Neural progenitor cell (in vitro differentiated cells): ENCODE measurements around the gene TRIM42. TPM values are rescaled to one million over a fixed set of nuclear protein-coding genes. Genes with fewer than 3 reads are reported as not detected.

Experiments
- DNase-seq: peaks from one replicate; pipeline ENCODE4 v3.0.0-alpha.2; 2016; ENCODE audit warnings: low spot score
- H2AFZ ChIP-seq: fragments of 200-600 bp; sonication (generic); replicated peaks from 2 replicates; pipeline ENCODE4 v1.6.1; 2016; ENCODE audit warnings: antibody characterized with exemption
- H3F3A ChIP-seq: fragments of 200-600 bp; sonication (generic); 2 replicates; pipeline ENCODE4 v1.6.1; 2016; ENCODE audit warnings: antibody characterized with exemption, low read depth
- H3K27ac ChIP-seq: fragments of 200-600 bp; sonication (generic); 2 replicates; pipeline ENCODE4 v1.5.1; 2016; ENCODE audit warnings: mild to moderate bottlenecking
- H3K27me3 ChIP-seq: fragments of 200-600 bp; sonication (generic); 2 replicates; pipeline ENCODE4 v1.6.1; 2016; ENCODE audit warnings: mild to moderate bottlenecking, moderate library complexity
- H3K36me3 ChIP-seq: fragments of 200-600 bp; sonication (generic); 2 replicates; pipeline ENCODE4 v1.5.1; 2016
- H3K4me1 ChIP-seq: fragments of 200-600 bp; sonication (generic); 2 replicates; pipeline ENCODE4 v1.6.1; 2016; ENCODE audit warnings: mixed run types
- H3K4me2 ChIP-seq: fragments of 200-600 bp; sonication (generic); 2 replicates; pipeline ENCODE4 v1.6.1; 2016
- H3K4me3 ChIP-seq: fragments of 200-600 bp; sonication (generic); 2 replicates; pipeline ENCODE4 v1.5.1; 2016
- H3K79me2 ChIP-seq: fragments of 200-600 bp; sonication (generic); 2 replicates; pipeline ENCODE4 v1.6.1; 2016; ENCODE audit warnings: low read depth
- H3K9ac ChIP-seq: fragments of 200-600 bp; sonication (generic); 2 replicates; pipeline ENCODE4 v1.6.1; 2016
- H3K9me3 ChIP-seq: fragments of 200-600 bp; sonication (generic); 2 replicates; pipeline ENCODE4 v1.5.1; 2016; ENCODE audit warnings: low read depth
- H4K20me1 ChIP-seq: fragments of 200-600 bp; sonication (generic); 2 replicates; pipeline ENCODE4 v1.6.1; 2016; ENCODE audit warnings: low read depth
- H3K27ac Mint-ChIP-seq: 3 replicates; pipeline ENCODE4 v1.8.0; 2021; ENCODE audit warnings: mixed read lengths
- H3K27me3 Mint-ChIP-seq: 2 replicates; pipeline ENCODE4 v1.8.0; 2022; ENCODE audit warnings: low read depth, mild to moderate bottlenecking, inconsistent platforms, moderate library complexity, mixed read lengths; ENCODE audit not compliant: insufficient read depth
- H3K36me3 Mint-ChIP-seq: 3 replicates; pipeline ENCODE4 v1.8.0; 2021; ENCODE audit warnings: mixed read lengths
- H3K4me1 Mint-ChIP-seq: 3 replicates; pipeline ENCODE4 v1.8.0; 2021; ENCODE audit warnings: mixed read lengths
- H3K4me3 Mint-ChIP-seq: 3 replicates; pipeline ENCODE4 v1.8.0; 2021; ENCODE audit warnings: mild to moderate bottlenecking, moderate library complexity, mixed read lengths
- H3K9me3 Mint-ChIP-seq: 3 replicates; pipeline ENCODE4 v1.8.0; 2020; ENCODE audit warnings: mixed read lengths
- CTCF ChIP-seq: fragments of 200-600 bp; sonication (generic); IDR thresholded peaks from 2 replicates; pipeline ENCODE4 v1.5.1; 2017; ENCODE audit warnings: antibody characterized with exemption, mild to moderate bottlenecking
- EZH2 ChIP-seq: fragments of 200-600 bp; sonication (generic); IDR thresholded peaks from 2 replicates; pipeline ENCODE4 v1.6.1; 2017; ENCODE audit warnings: antibody characterized with exemption, mild to moderate bottlenecking, moderate library complexity
- EZH2phosphoT487 ChIP-seq: fragments of 200-600 bp; sonication (generic); IDR thresholded peaks from 2 replicates; pipeline ENCODE4 v1.6.1; 2017; ENCODE audit warnings: antibody characterized with exemption
- total RNA-seq: library from RNA; depleted of rRNA; stranded (reverse); fragments of >200 nt; gene quantifications from 2 replicates; pipeline ENCODE4 v1.2.3, GENCODE V29; 2015; ENCODE audit warnings: low replicate concordance

Gene TRIM42
- total RNA-seq, 1 donor from 2014 or later, result not detected

- H3K9me3 Mint-ChIP-seq, result no peaks in the 10 kb centered on the region
Measured at GRCh38 chr3:140636406-140637138, 41.3 kb upstream of the TRIM42 start.

DNA sequence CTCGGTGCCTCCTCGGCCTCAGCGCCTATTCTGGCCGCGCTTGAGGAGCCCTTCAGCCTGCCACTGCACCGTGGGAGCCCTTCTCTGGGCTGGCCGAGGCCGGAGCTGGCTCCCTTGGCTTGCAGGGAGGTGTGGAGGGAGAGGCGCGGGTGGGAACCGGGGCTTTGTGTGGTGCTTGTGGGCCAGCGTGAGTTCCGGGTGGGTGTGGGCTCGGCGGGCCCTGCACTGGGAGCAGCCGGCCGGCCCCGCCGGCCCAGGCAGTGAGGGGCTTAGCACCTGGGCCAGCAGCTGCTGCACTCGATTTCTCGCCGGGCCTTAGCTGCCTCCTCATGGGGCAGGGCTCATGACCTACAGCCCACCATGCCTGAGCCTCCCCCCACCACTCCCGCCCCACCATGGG lies 26.6 kb upstream of the TRIM42 start:
- Mint-ChIP-seq H3K4me1 (no peaks in the 10 kb centered on the region), H3K4me3 (no peak overlapping the region), H3K36me3 (no peaks in the 10 kb centered on the region), H3K9me3 (no peaks in the 10 kb centered on the region), H3K27ac (no peak overlapping the region), H3K27me3 (peaks cover 4% of the 10 kb centered on the region)
- TF ChIP-seq EZH2phosphoT487 (no peak), EZH2 (no peak), CTCF (no peak)
- Histone ChIP-seq H3K36me3 (no peaks in the 10 kb centered on the region), H3K27ac (no peak overlapping the region), H2AFZ (no peak overlapping the region), H3K4me1 (no peaks in the 10 kb centered on the region), H3K9ac (no peak overlapping the region), H3K9me3 (no peaks in the 10 kb centered on the region), H3K79me2 (no peaks in the 10 kb centered on the region), H3K4me2 (no peak overlapping the region), H4K20me1 (no peaks in the 10 kb centered on the region), H3F3A (no peaks in the 10 kb centered on the region), H3K27me3 (no peaks in the 10 kb centered on the region), H3K4me3 (no peak overlapping the region)
- no peak for DNase-seq

More at GRCh38 chr3:140636406-140637138, 41.3 kb upstream of the TRIM42 start:
- Histone ChIP-seq H3K4me1 (no peaks in the 10 kb centered on the region), H3K4me3 (no peak overlapping the region), H3K36me3 (no peaks in the 10 kb centered on the region), H3K27ac (no peak overlapping the region), H3K79me2 (no peaks in the 10 kb centered on the region), H3K9me3 (no peaks in the 10 kb centered on the region), H3F3A (no peaks in the 10 kb centered on the region), H4K20me1 (no peaks in the 10 kb centered on the region), H2AFZ (no peak overlapping the region), H3K9ac (no peak overlapping the region), H3K4me2 (no peak overlapping the region), H3K27me3 (no peaks in the 10 kb centered on the region)
- peak; percentile 2 for DNase-seq
- no peaks in the 10 kb centered on the region for H3K4me1 Mint-ChIP-seq
- TF ChIP-seq CTCF (no peak), EZH2phosphoT487 (no peak)
- no peaks in the 10 kb centered on the region for H3K36me3 Mint-ChIP-seq
- no peak overlapping the region for H3K4me3 Mint-ChIP-seq
- no peak overlapping the region for H3K27ac Mint-ChIP-seq
- no peaks in the 10 kb centered on the region for H3K27me3 Mint-ChIP-seq

- Histone ChIP-seq H3K4me3 (no peak overlapping the region), H4K20me1 (no peaks in the 10 kb centered on the region), H3K4me1 (no peaks in the 10 kb centered on the region), H3K9ac (no peak overlapping the region), H3K9me3 (no peaks in the 10 kb centered on the region), H2AFZ (no peak overlapping the region), H3F3A (no peaks in the 10 kb centered on the region), H3K4me2 (no peak overlapping the region), H3K36me3 (no peaks in the 10 kb centered on the region), H3K27me3 (no peaks in the 10 kb centered on the region), H3K79me2 (no peaks in the 10 kb centered on the region), H3K27ac (no peak overlapping the region)
- Mint-ChIP-seq H3K36me3 (no peaks in the 10 kb centered on the region), H3K27me3 (peaks cover 4% of the 10 kb centered on the region), H3K27ac (no peak overlapping the region), H3K4me3 (no peak overlapping the region), H3K9me3 (peaks cover 6% of the 10 kb centered on the region), H3K4me1 (no peaks in the 10 kb centered on the region)
- DNase-seq, result no peak
- TF ChIP-seq EZH2 (no peak), EZH2phosphoT487 (no peak), CTCF (no peak)
Measured at GRCh38 chr3:140655678-140656077, 22.2 kb upstream of the TRIM42 start.
